Dendritic cell treated with granulocyte-macrophage colony-stimulating factor and Interleukin-4, amounts not matched to agents 40 ng/mL and 50 ng/mL, for 4 days (primary cell): ENCODE data around the gene MON1A.
A peak's percentile ranks its signal among the peaks of the same experiment; 100 is the strongest.
"Not testable (repeated sequence)": the region's sequence is repeated elsewhere in the genome, so short reads cannot be mapped to it uniquely, and the experiment has no call there.

ENCODE experiments used
- H3K27ac Mint-ChIP-seq: one replicate; pipeline ENCODE4 v1.8.0; 2022; ENCODE audit warnings: mild to moderate bottlenecking, mixed read lengths
- H3K27me3 Mint-ChIP-seq: one replicate; pipeline ENCODE4 v1.8.0; 2022; ENCODE audit warnings: mild to moderate bottlenecking, mixed read lengths
- H3K36me3 Mint-ChIP-seq: one replicate; pipeline ENCODE4 v1.8.0; 2022; ENCODE audit warnings: low read depth, mixed read lengths
- H3K4me1 Mint-ChIP-seq: one replicate; pipeline ENCODE4 v1.8.0; 2022; ENCODE audit warnings: low read depth, mixed read lengths
- H3K4me3 Mint-ChIP-seq: one replicate; pipeline ENCODE4 v1.8.0; 2022; ENCODE audit warnings: mild to moderate bottlenecking, moderate library complexity, mixed read lengths
- H3K9me3 Mint-ChIP-seq: one replicate; pipeline ENCODE4 v1.8.0; 2022; ENCODE audit warnings: mixed read lengths
- intact Hi-C: fragments of 100-400 bp; cut with micrococcal nuclease; formaldehyde crosslinking; loops from one replicate; pipeline ENCODE4 v1.15.0; 2022

MON1A gene

GRCh38 chr3:49929291-49930167 is at the start of gene MON1A:
Gene MON1A, minus strand, starts transcription at chr3:49929811. Its CDS starts 16,465 bp downstream, at chr3:49913346.
- peak within 1 kb of the TSS; percentile 84 for H3K4me3 Mint-ChIP-seq
- intact Hi-C loops, result loop anchor here (1.0 kb wide), 1 partner anchor 11 kb away; the partner anchor contains the start of gene RBM6
- no peaks in the 10 kb centered on the region for H3K36me3 Mint-ChIP-seq
- peaks cover 24% of the 10 kb centered on the region for H3K4me1 Mint-ChIP-seq
- no peaks in the 10 kb centered on the region for H3K27me3 Mint-ChIP-seq
- peak within 1 kb of the TSS; percentile 87 for H3K27ac Mint-ChIP-seq
- no peaks in the 10 kb centered on the region for H3K9me3 Mint-ChIP-seq

GRCh38 chr3:49976942-49977341 is 47.3 kb upstream of the MON1A start:
- no peak overlapping the region for H3K4me3 Mint-ChIP-seq
- no peaks in the 10 kb centered on the region for H3K27me3 Mint-ChIP-seq
- no peaks in the 10 kb centered on the region for H3K9me3 Mint-ChIP-seq
- no peaks in the 10 kb centered on the region for H3K4me1 Mint-ChIP-seq
- no peak overlapping the region for H3K27ac Mint-ChIP-seq
- intact Hi-C loops, result no loop called here
- peaks cover 57% of the 10 kb centered on the region for H3K36me3 Mint-ChIP-seq

DNA sequence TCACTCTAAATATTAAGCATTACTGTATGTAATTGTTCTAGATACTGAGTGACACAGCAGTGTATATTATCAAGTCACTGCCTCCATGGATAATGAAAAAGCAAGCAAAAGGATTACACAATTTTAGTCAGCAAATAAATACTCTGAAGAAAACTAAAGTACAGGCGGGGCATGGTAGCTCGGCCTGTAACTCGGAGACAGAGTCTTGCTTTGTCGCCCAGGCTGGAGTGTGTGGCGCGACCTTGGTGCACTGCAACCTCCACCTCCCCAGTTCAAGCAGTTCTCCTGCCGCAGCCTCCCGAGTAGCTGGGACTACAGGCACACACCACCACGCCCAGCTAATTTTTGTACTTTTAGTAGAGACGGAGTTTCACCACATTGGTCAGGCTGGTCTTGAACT is 43.0 kb upstream of the MON1A start:
- Mint-ChIP-seq H3K27ac (no peak overlapping the region), H3K4me3 (no peak overlapping the region), H3K36me3 (peaks cover 75% of the 10 kb centered on the region), H3K4me1 (no peaks in the 10 kb centered on the region), H3K27me3 (no peaks in the 10 kb centered on the region), H3K9me3 (no peaks in the 10 kb centered on the region)
- intact Hi-C loops, result no loop called here

DNA sequence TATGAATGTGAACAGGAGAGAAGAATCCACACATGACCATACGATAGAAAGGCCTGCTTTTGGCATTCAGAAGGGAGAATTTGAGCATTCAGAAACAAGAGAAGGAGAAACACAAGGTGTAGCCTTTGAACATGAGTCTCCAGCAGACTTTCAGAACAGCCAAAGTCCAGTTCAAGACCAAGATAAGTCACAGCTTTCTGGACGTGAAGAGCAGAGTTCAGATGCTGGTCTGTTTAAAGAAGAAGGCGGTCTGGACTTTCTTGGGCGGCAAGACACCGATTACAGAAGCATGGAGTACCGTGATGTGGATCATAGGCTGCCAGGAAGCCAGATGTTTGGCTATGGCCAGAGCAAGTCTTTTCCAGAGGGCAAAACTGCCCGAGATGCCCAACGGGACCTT is 38.7 kb upstream of the MON1A start:
- intact Hi-C loops, result no loop called here
- Mint-ChIP-seq H3K4me1 (no peaks in the 10 kb centered on the region), H3K27ac (no peak overlapping the region), H3K9me3 (no peaks in the 10 kb centered on the region), H3K36me3 (peaks cover 71% of the 10 kb centered on the region), H3K27me3 (no peaks in the 10 kb centered on the region), H3K4me3 (no peak overlapping the region)

DNA sequence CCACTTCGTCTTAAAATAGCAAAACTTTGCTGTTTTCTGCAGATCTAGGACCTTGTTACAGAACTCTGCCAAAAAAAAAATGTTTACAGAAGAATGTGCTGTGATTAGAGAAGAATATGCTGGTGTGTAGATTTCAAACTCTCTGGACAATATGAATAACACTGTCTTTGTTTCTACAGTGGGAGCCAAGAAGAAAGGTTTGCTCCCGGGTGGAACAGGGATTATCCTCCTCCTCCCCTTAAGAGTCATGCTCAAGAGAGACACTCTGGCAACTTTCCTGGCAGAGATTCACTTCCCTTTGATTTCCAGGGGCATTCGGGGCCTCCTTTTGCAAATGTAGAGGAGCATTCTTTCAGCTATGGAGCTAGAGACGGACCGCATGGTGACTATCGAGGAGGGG is 37.7 kb upstream of the MON1A start:
- Mint-ChIP-seq H3K9me3 (no peaks in the 10 kb centered on the region), H3K4me3 (no peak overlapping the region), H3K27ac (no peak overlapping the region), H3K4me1 (no peaks in the 10 kb centered on the region), H3K36me3 (peaks cover 67% of the 10 kb centered on the region), H3K27me3 (no peaks in the 10 kb centered on the region)
- intact Hi-C loops, result no loop called here

DNA sequence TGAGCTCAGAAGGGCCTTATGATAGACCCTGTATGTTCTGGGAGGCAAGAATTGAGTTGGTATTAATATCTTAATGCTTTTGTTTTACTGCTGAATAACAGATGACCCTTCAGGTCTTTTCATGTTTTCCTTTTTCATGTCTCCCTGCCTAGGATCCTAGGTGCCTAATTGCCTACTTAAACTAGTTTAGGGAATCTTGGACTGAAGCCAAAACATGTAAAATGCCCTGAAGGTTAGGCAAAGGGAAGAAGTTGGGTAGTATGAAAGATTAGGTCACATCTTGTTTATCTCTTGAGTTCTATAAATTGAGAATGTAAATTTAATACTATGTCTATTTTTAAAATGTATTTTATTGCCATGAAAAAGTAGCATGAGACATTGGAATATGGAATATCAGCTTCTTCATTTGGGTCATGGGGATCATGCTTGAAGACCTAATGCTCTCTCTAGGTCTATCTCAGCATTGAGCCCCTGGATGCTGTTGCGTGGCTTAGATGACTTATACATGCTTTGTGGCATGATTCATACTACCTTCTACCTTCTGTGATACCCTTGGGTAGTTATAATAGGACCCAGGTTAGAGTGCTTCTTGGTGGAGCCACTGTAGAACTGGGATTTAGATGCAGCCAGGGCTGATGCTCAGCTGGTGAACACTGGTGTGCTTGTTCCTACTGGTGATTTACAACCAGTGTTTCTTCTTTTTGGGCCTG is 36.8 kb upstream of the MON1A start:
- Mint-ChIP-seq H3K27me3 (no peaks in the 10 kb centered on the region), H3K36me3 (peaks cover 62% of the 10 kb centered on the region), H3K4me3 (no peak overlapping the region), H3K27ac (no peak overlapping the region), H3K4me1 (no peaks in the 10 kb centered on the region), H3K9me3 (no peaks in the 10 kb centered on the region)
- intact Hi-C loops, result no loop called here

DNA sequence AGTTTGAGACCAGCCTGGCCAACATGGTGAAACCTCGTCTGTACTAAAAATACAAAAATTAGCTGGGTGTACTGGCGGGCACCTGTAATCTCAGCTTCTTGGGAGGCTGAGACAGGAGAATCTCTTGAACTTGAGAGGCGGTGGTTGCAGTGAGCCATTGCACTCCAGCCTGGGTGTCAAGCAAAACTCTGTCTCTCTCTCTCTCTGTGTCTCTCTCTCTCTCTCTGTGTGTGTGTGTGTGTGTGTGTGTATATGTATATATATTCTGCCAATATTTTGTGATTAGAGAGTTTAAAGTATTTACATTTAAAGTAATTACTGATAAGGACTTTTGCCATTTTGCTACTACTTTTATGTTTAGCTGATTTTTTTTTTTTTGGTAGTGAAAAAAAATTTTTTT is 26.0 kb upstream of the MON1A start:
- Mint-ChIP-seq H3K27me3 (no peaks in the 10 kb centered on the region), H3K4me3 (no peak overlapping the region), H3K9me3 (no peaks in the 10 kb centered on the region), H3K4me1 (peaks cover 11% of the 10 kb centered on the region), H3K27ac (no peak overlapping the region), H3K36me3 (peaks cover 36% of the 10 kb centered on the region)
- intact Hi-C loops, result no loop called here

GRCh38 chr3:49952924-49953323 is 23.3 kb upstream of the MON1A start:
- intact Hi-C loops, result no loop called here
- H3K9me3 Mint-ChIP-seq, result no peaks in the 10 kb centered on the region
- H3K27me3 Mint-ChIP-seq, result no peaks in the 10 kb centered on the region
- H3K36me3 Mint-ChIP-seq, result peaks cover 29% of the 10 kb centered on the region
- H3K27ac Mint-ChIP-seq, result no peak overlapping the region
- peaks cover 10% of the 10 kb centered on the region for H3K4me1 Mint-ChIP-seq
- H3K4me3 Mint-ChIP-seq, result no peak overlapping the region

GRCh38 chr3:49942651-49943050 is 13.0 kb upstream of the MON1A start:
- Mint-ChIP-seq H3K4me1 (peaks cover 35% of the 10 kb centered on the region), H3K4me3 (no peak overlapping the region), H3K27ac (no peak overlapping the region), H3K27me3 (no peaks in the 10 kb centered on the region), H3K9me3 (no peaks in the 10 kb centered on the region), H3K36me3 (peaks cover 42% of the 10 kb centered on the region)
- intact Hi-C loops, result no loop called here

GRCh38 chr3:49940667-49941249 is 11.1 kb upstream of the MON1A start:
- H3K4me3 Mint-ChIP-seq, result peak overlapping the region; percentile 86
- H3K27me3 Mint-ChIP-seq, result no peaks in the 10 kb centered on the region
- intact Hi-C loops, result loop anchor here (1.0 kb wide), 1 partner anchor 11 kb away; the partner anchor contains the start of gene MON1A
- peak overlapping the region; percentile 95 for H3K27ac Mint-ChIP-seq
- H3K4me1 Mint-ChIP-seq, result peaks cover 33% of the 10 kb centered on the region
- peaks cover 28% of the 10 kb centered on the region for H3K36me3 Mint-ChIP-seq
- H3K9me3 Mint-ChIP-seq, result no peaks in the 10 kb centered on the region

- H3K27me3 Mint-ChIP-seq, result no peaks in the 10 kb centered on the region
- peaks cover 21% of the 10 kb centered on the region for H3K36me3 Mint-ChIP-seq
- H3K4me3 Mint-ChIP-seq, result peak within 1 kb of the TSS; percentile 86
- H3K9me3 Mint-ChIP-seq, result no peaks in the 10 kb centered on the region
- H3K27ac Mint-ChIP-seq, result peak within 1 kb of the TSS; percentile 95
- intact Hi-C loops, result loop anchor here (1.0 kb wide), 1 partner anchor 11 kb away; the partner anchor contains the start of gene MON1A
- H3K4me1 Mint-ChIP-seq, result peaks cover 33% of the 10 kb centered on the region
These were observed 10.5 kb upstream of the MON1A start, which contains the start of gene RBM6 for GRCh38 chr3:49939858-49940666. Gene RBM6, plus strand, starts transcription at chr3:49940150. Its CDS starts 22,492 bp downstream, at chr3:49962642.

DNA sequence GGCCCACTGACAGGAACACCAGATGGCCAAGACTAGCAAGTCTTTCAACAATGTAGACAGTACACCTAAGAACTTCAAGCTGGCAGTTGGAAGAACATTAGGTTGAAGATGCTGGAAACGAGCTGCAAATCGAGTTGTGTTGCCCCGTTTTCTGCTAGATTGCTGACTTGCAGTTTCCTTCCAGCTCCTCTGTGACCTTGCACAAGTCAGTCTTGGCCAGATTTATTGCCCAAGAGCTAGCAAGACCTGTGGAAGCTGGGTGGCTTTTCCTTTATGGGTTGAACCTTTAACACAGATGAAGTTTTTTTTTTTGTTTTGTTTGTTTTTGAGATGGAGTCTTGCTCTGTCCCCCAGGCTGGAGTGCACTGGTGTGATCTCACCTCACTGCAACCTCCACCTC is 7.5 kb upstream of the MON1A start:
- H3K27me3 Mint-ChIP-seq, result no peaks in the 10 kb centered on the region
- no peak overlapping the region for H3K4me3 Mint-ChIP-seq
- intact Hi-C loops, result no loop called here
- peaks cover 12% of the 10 kb centered on the region for H3K36me3 Mint-ChIP-seq
- H3K9me3 Mint-ChIP-seq, result no peaks in the 10 kb centered on the region
- H3K4me1 Mint-ChIP-seq, result peaks cover 19% of the 10 kb centered on the region
- H3K27ac Mint-ChIP-seq, result peak overlapping the region; percentile 42

- H3K4me3 Mint-ChIP-seq, H3K36me3 Mint-ChIP-seq, intact Hi-C loops, H3K27ac Mint-ChIP-seq, H3K9me3 Mint-ChIP-seq, H3K27me3 Mint-ChIP-seq: not testable (repeated sequence)
- peaks cover 20% of the 10 kb centered on the region for H3K4me1 Mint-ChIP-seq
These were observed 2.7 kb upstream of the MON1A start for GRCh38 chr3:49932281-49932680.
